ENCODE data around the gene DDA1. TPM values are rescaled to one million over a fixed set of nuclear protein-coding genes. Genes with fewer than 3 reads are reported as not detected.

Gene DDA1
- total and polyA plus RNA-seq, 2 of the 13 experiments (the other 11 are each of a cell fraction or from before 2014, with no cell fraction given): 24.5 to 26.0 TPM

- peak; percentile 79; the same call in 1 of the 2 replicates for TF ChIP-seq NFAT5 (CRISPR knock-in tag; IDR thresholded peaks at IDR 0.05)
- no peak for TF ChIP-seq HNRNPH1 (optimal IDR thresholded peaks at IDR 0.05; ENCODE audit: low read depth, low read length)
- TF ChIP-seq TBP (CRISPR knock-in tag; IDR thresholded peaks at IDR 0.05): 0 out of 2 replicates have a peak, but pooled peaks have one; percentile 59
- TF ChIP-seq ZNF616 (CRISPR knock-in tag; IDR thresholded peaks at IDR 0.05; ENCODE audit: low read depth): peak; percentile 66; the same call in 1 of the 2 replicates
- TF ChIP-seq, protein P1, sequence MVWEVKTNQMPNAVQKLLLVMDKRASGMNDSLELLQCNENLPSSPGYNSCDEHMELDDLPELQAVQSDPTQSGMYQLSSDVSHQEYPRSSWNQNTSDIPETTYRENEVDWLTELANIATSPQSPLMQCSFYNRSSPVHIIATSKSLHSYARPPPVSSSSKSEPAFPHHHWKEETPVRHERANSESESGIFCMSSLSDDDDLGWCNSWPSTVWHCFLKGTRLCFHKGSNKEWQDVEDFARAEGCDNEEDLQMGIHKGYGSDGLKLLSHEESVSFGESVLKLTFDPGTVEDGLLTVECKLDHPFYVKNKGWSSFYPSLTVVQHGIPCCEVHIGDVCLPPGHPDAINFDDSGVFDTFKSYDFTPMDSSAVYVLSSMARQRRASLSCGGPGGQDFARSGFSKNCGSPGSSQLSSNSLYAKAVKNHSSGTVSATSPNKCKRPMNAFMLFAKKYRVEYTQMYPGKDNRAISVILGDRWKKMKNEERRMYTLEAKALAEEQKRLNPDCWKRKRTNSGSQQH (CRISPR knock-in tag; IDR thresholded peaks at IDR 0.05; ENCODE audit: low read depth): no peak
- TF ChIP-seq, protein P2, sequence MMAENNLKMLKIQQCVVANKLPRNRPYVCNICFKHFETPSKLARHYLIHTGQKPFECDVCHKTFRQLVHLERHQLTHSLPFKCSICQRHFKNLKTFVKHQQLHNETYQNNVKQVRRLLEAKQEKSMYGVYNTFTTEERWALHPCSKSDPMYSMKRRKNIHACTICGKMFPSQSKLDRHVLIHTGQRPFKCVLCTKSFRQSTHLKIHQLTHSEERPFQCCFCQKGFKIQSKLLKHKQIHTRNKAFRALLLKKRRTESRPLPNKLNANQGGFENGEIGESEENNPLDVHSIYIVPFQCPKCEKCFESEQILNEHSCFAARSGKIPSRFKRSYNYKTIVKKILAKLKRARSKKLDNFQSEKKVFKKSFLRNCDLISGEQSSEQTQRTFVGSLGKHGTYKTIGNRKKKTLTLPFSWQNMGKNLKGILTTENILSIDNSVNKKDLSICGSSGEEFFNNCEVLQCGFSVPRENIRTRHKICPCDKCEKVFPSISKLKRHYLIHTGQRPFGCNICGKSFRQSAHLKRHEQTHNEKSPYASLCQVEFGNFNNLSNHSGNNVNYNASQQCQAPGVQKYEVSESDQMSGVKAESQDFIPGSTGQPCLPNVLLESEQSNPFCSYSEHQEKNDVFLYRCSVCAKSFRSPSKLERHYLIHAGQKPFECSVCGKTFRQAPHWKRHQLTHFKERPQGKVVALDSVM (CRISPR knock-in tag; IDR thresholded peaks at IDR 0.05): peak; percentile 88
- TF ChIP-seq STAG1 (CRISPR knock-in tag; IDR thresholded peaks at IDR 0.05): no peak
- TF ChIP-seq, protein P3, sequence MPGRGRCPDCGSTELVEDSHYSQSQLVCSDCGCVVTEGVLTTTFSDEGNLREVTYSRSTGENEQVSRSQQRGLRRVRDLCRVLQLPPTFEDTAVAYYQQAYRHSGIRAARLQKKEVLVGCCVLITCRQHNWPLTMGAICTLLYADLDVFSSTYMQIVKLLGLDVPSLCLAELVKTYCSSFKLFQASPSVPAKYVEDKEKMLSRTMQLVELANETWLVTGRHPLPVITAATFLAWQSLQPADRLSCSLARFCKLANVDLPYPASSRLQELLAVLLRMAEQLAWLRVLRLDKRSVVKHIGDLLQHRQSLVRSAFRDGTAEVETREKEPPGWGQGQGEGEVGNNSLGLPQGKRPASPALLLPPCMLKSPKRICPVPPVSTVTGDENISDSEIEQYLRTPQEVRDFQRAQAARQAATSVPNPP (CRISPR knock-in tag; IDR thresholded peaks at IDR 0.05): 0 out of 2 replicates have a peak, but pooled peaks have one; percentile 32
- TF ChIP-seq ZKSCAN5 (CRISPR knock-in tag; IDR thresholded peaks at IDR 0.05): no peak
- TF ChIP-seq, protein P4, sequence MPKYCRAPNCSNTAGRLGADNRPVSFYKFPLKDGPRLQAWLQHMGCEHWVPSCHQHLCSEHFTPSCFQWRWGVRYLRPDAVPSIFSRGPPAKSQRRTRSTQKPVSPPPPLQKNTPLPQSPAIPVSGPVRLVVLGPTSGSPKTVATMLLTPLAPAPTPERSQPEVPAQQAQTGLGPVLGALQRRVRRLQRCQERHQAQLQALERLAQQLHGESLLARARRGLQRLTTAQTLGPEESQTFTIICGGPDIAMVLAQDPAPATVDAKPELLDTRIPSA (CRISPR knock-in tag; IDR thresholded peaks at IDR 0.05; ENCODE audit: borderline replicate concordance): no peak
- TF ChIP-seq ZNF260 (CRISPR knock-in tag; IDR thresholded peaks at IDR 0.05; ENCODE audit: borderline replicate concordance, low read depth): no peak
- TF ChIP-seq RFX1 (IDR thresholded peaks at IDR 0.05): no peak
- TF ChIP-seq, protein P5, sequence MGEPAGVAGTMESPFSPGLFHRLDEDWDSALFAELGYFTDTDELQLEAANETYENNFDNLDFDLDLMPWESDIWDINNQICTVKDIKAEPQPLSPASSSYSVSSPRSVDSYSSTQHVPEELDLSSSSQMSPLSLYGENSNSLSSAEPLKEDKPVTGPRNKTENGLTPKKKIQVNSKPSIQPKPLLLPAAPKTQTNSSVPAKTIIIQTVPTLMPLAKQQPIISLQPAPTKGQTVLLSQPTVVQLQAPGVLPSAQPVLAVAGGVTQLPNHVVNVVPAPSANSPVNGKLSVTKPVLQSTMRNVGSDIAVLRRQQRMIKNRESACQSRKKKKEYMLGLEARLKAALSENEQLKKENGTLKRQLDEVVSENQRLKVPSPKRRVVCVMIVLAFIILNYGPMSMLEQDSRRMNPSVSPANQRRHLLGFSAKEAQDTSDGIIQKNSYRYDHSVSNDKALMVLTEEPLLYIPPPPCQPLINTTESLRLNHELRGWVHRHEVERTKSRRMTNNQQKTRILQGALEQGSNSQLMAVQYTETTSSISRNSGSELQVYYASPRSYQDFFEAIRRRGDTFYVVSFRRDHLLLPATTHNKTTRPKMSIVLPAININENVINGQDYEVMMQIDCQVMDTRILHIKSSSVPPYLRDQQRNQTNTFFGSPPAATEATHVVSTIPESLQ (CRISPR knock-in tag; conservative IDR thresholded peaks at IDR 0.05): no peak
- no peak for TF ChIP-seq ZNF337 (CRISPR knock-in tag; IDR thresholded peaks at IDR 0.05; ENCODE audit: borderline replicate concordance, low read depth)
Measured at GRCh38 chr19:17334414-17335409, 25.3 kb downstream of the DDA1 start, which contains the start of gene ANO8 (continued).
